CD1c-positive myeloid dendritic cell (primary cell): ENCODE measurements around the gene NAA20.
A peak's percentile ranks its signal among the peaks of the same experiment; 100 is the strongest.

Experiments used
- DNase-seq: peaks from one replicate; pipeline ENCODE4 v3.0.0-alpha.2; 2016; ENCODE audit errors: extremely low spot score

The NAA20 gene, protein sequence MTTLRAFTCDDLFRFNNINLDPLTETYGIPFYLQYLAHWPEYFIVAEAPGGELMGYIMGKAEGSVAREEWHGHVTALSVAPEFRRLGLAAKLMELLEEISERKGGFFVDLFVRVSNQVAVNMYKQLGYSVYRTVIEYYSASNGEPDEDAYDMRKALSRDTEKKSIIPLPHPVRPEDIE

DNA sequence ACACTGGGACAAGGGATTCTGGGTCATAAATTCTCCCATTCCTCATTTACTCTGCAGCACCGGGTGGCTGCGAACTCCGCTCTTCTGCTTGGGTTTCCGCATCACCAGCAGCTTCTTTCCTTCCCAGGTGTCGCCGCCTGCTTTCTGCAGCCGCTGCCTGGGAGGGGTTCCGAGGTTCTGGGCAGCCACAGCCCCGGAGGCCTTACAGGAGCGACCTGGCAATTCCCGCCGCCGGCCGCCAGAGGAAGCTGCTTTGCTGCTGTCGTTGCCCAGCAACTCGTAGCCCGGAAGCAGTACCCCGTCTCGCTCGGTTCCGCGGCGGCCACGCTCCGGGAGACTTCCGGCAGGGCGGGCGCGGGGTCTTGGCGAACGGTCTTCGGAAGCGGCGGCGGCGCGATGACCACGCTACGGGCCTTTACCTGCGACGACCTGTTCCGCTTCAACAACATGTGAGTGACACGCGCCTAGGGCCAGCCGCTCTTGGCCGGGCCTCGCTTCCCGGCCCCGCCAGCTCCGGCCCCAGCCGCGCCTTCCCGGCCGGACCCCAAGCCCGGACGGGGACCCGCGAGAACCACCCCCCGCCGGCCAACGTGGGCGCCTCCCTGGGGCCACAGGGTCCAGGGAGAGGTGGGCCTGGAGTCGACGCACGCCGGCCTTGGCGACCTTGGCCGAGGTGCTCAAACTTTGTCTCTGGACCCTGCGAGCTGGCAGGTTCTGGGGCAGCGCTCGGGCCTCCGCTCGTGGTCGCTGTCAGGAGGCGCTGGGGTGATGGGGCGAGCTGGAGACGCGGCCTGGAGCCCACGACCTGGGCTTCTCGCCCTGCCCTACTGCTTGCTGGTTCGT lies at the start of gene NAA20:
Gene NAA20 (plus strand): TSS at position 362 of the 843 bp plus-strand sequence. CDS start 35 bp downstream, at position 397.
- peak; percentile 93 for DNase-seq

- no peak for DNase-seq
Observed at GRCh38 chr20:19967445-19967844, 49.7 kb upstream of the NAA20 start.

GRCh38 chr20:19968028-19968427 lies 49.1 kb upstream of the NAA20 start:
- no peak for DNase-seq

DNA sequence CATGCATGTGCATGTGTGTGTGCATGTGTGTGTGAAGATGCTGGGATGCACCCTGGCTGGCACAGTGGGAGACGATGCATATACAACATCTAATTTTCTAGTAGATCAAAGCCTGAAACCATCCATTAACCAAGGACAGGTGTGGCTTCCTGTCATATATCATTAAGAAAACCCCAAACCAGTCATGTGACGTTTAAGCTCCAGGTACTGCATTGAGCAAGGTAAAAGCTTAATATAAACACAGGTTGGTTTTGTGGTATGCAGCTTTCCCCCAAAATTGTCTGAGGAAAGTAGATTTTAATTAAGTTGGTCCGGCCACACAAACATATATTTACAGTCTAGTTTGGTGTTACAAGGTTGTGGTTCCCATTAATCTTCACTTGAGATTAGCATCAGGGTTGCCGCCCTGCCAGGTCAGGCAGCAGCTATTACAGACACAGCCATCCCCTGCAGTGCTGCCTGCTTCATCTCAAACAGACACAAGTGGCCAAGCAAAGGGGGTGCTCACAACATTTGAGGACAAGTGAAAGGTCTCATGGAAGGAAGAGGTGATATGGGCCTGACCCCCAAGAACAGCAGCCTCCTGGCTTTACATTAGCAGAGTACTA lies 48.6 kb upstream of the NAA20 start:
- no peak for DNase-seq

- DNase-seq = no peak
Observed at GRCh38 chr20:19969106-19969505, 48.1 kb upstream of the NAA20 start.

DNA sequence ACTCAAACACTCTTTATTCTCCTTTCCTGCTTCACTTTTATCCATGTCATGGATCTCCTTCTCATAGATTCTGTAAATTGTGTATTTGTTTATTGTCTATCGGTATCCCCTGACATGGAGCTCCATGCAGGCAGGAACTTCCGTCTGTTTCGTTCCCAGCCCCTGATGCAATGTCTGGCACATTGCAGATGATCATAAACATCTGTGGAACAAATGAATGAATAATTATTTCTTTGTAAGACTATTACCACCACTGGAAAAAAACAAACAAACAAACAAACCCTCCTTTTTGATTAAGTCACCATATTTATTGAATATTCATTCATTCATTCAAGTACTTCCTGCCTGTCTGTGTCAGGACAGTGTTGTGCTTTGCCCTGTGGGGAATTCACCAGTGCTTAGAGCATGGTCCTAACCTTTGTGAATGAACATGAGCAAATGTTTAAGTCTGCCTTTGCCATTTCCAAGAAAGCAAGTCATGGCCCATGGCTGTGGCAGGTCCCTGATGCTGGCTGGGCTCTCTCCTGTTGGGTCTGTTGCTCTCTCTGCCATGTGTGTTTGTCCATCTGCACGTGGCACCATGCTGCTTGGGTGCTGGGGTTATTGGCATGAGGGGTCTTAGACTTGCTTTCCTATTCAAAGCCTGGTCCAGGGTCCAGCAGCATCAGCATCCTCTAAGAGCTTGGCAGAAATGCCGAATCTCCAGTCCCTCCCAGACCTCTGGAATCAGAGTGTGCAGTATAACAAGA lies 47.5 kb upstream of the NAA20 start:
- no peak for DNase-seq

DNA sequence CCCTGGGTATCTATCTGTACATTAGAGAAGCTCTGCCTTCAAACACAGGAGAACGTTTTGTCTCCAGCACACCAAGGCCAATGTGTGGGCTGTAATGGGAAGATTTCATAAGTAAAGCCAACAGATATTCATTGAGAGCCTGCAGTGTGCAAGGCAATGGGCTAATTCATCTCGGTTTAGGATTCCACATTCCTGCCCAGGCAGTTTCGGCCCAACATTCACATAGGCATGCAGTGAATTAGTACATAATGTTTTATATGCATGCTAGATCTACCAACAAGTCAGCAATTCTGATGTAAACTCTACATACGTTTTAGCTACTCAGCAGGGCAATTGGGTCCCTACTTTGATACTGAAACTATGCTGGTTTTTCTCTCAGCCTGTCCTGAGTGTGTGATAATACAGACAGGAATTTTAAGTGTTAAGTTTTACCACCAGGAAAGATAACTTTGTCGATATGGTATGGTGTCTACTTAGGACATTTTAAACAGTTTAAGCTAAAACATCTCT lies 46.9 kb upstream of the NAA20 start:
- no peak for DNase-seq

DNA sequence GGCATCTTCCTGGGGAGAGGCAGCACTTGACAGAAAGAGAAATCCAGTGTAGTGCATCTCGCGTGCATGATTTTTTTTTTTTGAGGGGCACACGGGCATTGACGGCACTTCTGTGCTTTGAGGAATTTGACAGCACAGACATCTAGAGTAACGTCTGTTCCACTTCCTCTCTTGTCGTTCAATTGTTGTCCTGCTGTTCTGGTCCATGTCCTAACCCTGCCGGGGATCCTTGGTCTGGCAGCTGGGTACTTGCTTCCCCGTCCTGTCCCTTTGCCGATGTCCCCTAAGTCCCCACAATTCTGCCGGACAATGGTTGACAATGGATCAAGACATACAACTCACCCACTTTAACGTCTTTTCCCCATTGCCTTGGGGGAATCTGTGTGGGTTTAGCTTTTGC lies 46.0 kb upstream of the NAA20 start:
- peak; percentile 64 for DNase-seq

DNA sequence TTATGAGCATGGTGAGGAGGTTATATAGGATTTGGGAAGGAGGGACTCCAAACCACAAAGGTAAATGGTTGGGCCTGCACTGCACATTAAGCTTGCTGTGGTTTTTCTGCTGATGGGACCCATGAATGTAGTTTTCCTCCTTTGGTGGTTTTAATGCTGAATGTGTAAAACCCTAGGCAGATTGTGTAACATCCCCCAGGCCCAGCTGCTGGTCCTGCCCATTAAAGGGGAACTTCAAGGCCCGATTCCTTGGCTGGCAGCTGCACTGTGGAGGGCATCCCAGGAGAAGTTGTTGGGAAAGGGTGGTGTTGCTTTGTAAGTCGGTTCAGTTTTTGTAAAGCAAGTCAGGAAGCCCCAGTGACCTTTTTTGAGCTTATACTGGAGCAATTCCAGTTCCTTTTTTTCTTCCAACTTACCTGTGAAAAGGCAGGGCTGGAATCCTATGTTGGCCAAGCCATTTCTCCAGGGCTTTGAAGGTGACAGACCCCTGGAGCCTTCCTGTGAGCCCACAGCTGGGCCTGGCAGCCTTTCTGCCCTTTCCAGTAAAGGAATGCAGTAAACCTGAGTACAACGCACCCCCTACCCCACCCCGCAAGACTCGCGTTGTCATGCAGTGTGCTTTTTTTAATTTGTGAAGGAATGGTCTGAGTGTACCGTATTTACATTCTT lies 43.1 kb upstream of the NAA20 start:
- DNase-seq = peak; percentile 86

GRCh38 chr20:19974630-19975435 lies 42.3 kb upstream of the NAA20 start:
- DNase-seq = peak; percentile 92

DNA sequence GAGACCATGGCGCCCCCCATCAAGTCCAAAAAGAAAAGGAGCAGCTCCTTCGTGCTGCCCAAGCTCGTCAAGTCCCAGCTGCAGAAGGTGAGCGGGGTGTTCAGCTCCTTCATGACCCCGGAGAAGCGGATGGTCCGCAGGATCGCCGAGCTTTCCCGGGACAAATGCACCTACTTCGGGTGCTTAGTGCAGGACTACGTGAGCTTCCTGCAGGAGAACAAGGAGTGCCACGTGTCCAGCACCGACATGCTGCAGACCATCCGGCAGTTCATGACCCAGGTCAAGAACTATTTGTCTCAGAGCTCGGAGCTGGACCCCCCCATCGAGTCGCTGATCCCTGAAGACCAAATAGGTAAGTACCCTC lies 41.7 kb upstream of the NAA20 start:
- DNase-seq = no peak

- no peak for DNase-seq
Observed at GRCh38 chr20:19975901-19976300, 41.3 kb upstream of the NAA20 start.

GRCh38 chr20:19976595-19977372 lies 40.4 kb upstream of the NAA20 start:
- DNase-seq = peak; percentile 50

DNA sequence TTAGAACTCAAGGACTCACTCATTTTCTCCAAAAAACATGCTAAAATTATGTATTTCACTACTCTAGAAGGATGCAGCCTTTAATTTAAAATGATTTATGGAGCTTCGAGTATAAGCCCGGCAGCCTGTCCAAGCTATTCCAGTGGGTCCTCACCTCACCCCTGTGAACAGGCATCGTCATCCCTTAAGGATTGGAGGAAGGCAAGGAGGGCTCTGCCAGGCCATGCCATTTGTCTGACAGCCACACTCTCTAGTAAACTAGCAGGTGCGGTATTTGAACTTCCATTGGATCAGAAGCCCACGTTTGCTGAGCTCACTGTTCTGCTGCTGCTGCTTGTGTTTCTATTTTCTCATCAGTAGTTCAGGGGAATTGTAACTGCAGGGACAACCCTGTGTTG lies 39.8 kb upstream of the NAA20 start:
- DNase-seq = no peak

DNA sequence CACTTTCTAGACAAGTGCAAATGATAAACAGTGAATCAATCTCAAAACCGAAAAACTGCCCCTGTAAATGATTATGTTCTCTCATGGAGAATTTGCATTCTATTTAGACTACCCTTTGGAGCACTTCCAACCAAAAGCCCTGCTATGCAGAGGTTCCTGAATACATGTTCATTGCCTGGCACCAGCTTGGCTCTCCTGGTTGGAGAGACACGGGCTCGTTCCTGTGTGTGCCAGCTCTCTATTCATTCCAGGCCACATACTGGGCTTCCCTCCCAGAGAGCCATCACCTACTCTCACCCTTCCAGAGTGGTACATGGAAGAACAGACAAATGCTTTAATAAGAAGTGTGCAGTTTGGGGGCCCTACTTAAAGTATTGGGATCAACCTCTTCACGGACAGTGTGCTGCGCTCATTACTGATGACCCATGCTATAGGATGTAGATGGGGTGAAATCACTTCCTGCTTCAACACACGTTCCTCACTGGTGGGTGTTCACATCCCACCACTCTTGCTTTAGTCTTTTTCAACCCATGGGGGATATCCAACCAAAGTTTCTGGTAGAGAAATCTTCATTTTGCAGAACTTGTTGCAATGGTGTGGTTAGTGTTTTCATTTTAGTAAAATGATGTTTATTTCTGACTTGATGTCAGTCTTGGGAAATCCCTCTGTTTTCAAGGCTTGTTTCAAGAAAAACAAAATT lies 38.5 kb upstream of the NAA20 start:
- DNase-seq = peak; percentile 61

DNA sequence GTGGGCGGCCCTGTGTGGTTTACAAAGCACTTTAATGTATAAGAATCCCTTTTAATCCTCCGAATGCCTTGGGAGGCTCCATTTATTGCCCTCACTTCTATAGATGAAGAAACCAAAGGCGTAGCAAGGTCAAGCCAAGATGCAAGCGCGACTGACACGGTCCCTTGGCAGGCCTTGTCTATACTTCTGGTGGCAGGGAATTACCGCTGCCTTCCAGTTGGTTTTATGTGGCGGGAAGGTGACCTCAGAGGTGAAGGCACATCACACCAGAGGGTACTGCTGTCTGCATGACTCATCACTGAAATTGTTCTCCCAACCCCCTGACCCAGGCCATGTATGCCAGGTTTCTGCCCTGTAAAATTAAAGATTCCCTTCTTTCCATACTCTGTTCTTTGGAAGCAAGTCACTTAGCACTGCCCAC lies 36.1 kb upstream of the NAA20 start:
- no peak for DNase-seq

DNA sequence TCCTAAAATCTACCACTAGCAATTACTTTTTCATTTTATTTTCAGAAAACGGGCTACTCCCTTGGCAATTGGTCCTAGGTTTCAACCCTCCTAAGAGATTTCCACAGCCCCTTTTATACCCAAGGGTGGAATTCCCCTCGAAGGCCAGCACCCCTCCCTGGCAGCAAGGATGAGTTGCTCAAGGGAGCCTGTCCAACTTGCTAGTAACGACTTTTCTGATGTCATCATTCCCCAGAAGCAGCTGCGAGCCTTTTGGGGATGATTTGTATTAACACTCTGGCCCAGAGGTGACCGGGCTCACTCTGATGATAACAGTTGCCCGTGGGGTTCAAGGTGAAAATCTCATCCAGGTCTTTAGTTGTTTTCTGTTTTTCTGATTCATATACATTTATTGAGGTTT lies 30.7 kb upstream of the NAA20 start:
- peak; percentile 42 for DNase-seq

DNA sequence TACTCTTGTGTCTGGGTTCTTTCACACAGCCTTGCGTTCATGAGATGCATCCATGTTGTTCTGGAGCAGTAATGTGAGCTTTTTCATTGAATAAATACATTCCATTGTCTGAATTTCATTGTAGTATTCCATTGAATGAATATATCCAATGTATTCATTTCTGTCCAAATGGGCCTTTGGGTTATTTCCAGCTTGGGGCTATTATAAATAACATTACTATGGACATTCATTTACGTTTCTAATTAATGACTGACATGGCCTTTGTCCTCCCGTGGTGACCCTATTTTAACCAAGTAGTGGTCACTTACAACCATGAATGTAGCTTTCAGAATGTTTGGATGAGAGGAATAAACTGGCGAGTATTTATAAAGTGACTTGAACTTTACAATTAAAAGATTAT lies 30.1 kb upstream of the NAA20 start:
- no peak for DNase-seq

GRCh38 chr20:19990850-19991249 lies 26.3 kb upstream of the NAA20 start:
- no peak for DNase-seq
